Stimulated activated CD4-positive, alpha-beta T cell treated with anti-CD3 and anti-CD28 coated beads, Interleukin-15, amount 100 ng/mL, for 1 hour (primary cell): ENCODE measurements around the gene EMP2.
"Not testable (repeated sequence)": the region's sequence is repeated elsewhere in the genome, so short reads cannot be mapped to it uniquely, and the experiment has no call there.

ENCODE experiments used
- DNase-seq, 2 donors: peaks; one replicate each; pipeline ENCODE4 v3.0.0-alpha.2; 2020; ENCODE audit warnings: low read depth in 1 of 2, low spot score in 1 of 2

Gene EMP2

GRCh38 chr16:10522966-10523365 lies 57.4 kb downstream of the EMP2 start:
- no peak for DNase-seq

- no peak for DNase-seq
Measured at GRCh38 chr16:10521681-10522274, 58.6 kb downstream of the EMP2 start.

GRCh38 chr16:10520869-10521578 lies 59.4 kb downstream of the EMP2 start:
- DNase-seq = no peak

- no peak for DNase-seq
Measured at GRCh38 chr16:10519929-10520868, 60.2 kb downstream of the EMP2 start.

- DNase-seq = no peak
Measured at GRCh38 chr16:10519297-10519696, 61.1 kb downstream of the EMP2 start.

- no peak for DNase-seq
Measured at GRCh38 chr16:10518479-10519041, 61.8 kb downstream of the EMP2 start.

GRCh38 chr16:10517868-10518267 lies 62.5 kb downstream of the EMP2 start:
- no peak for DNase-seq

- DNase-seq = no peak
Measured at GRCh38 chr16:10514369-10515055, 65.9 kb downstream of the EMP2 start.

GRCh38 chr16:10511829-10512228 lies 68.6 kb downstream of the EMP2 start:
- no peak for DNase-seq

- no peak for DNase-seq
Measured at GRCh38 chr16:10510279-10510678, 70.1 kb downstream of the EMP2 start.

- peak in 1 of 2 donors; percentile 26 for DNase-seq
Measured at GRCh38 chr16:10509534-10510025, 70.8 kb downstream of the EMP2 start.

DNA sequence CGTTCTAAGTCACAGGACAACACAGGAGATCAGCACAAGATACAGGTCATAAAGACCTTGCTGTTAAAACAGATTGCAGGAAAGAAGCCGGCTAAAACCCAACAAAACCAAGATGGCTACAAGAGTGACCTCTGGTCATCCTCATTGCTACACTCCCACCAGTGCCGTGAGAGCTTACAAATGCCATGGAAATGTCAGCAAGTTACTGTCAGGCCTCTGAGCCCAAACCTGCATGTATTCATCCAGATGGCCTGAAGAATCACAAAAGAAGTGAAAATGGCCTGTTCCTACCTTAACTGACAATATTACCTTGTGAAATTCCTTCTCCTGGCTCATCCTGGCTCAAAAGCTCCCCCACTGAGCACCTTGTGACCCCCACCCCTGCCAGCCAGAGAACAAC lies 75.1 kb downstream of the EMP2 start:
- DNase-seq = not testable (repeated sequence)

DNA sequence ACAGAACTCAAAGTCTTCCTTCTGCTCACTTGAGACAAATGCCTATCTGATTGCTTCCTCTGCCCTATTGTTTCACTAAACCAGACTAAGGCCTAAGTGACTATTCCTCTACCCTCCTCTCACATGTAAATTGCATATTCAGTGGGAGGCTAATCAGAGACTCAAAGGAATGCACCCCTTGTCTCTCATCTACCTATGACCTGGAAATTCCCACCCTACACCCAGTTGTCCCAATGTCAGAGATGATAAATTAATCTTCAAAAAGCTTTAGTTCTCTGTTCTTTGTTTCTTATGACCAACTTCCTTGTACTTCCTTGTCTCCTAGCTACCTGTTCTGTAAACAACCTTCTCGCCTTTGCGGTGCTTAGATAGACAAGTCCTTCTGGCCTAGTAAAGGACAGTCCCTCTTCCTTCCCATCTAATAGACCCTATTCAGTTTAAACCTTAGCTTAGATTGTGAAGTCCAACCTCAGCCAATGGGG lies 76.0 kb downstream of the EMP2 start:
- DNase-seq = no peak

GRCh38 chr16:10502776-10503175 lies 77.6 kb downstream of the EMP2 start:
- no peak for DNase-seq

GRCh38 chr16:10501016-10501607 lies 79.3 kb downstream of the EMP2 start:
- DNase-seq = no peak

DNA sequence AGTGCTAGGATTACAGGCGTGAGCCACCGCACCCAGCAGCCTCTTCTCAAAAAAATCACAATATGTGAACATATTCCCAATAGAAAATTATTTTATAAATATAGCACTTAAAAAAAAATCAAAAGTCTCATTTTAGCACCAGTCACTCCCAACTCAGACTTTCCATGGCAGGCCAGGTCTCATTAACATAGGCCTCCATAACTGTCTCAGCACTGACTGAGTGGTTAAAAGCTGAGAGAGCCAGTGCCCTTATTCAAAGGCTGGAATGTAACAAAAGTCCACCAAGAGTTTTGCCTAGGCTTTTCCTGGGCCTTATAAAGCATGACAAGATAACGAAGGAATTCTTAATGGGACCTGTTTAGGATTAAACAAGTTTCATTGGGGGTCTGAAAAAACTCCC lies 79.8 kb downstream of the EMP2 start:
- no peak for DNase-seq

GRCh38 chr16:10497132-10498101 lies 83.0 kb downstream of the EMP2 start:
- no peak for DNase-seq

DNA sequence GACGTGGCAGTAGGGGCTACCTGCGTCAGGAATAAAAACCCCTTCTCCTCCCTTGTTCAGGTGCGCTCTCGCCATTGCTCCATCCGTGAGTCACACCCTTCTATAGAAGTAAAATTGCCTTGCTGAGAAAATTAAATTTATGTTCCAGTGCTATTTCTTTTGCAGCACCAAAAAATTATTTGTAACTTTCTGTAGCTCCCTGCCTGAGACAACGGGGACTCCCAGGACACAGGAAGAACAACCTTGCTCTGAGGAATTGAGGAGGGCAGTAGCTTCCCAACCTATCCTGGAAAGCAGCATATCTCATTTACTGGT lies 85.4 kb downstream of the EMP2 start:
- no peak for DNase-seq

- no peak for DNase-seq
Measured at GRCh38 chr16:10494343-10495030, 85.9 kb downstream of the EMP2 start.
